BLaER1 treated with 17β-estradiol and CSF1 and Interleukin-3, amounts not matched to agents 10 nM and 100 nM (cell line): ENCODE data around the gene ZNF99.
"Not testable (repeated sequence)": the region's sequence is repeated elsewhere in the genome, so short reads cannot be mapped to it uniquely, and the experiment has no call there.

Source experiments
- H3K27ac ChIP-seq, 11 experiments: shearing (Covaris generic); formaldehyde crosslinking; 2 replicates each; pipeline ENCODE4 v1.8.1; 2022
- H3K27me3 ChIP-seq, 11 experiments: shearing (Covaris generic); formaldehyde crosslinking; 2 replicates each; pipeline ENCODE4 v1.8.1; 2022
- H3K36me3 ChIP-seq, 11 experiments: shearing (Covaris generic); formaldehyde crosslinking; 2 replicates each; pipeline ENCODE4 v1.8.1; 2022
- H3K4me1 ChIP-seq, 10 experiments: shearing (Covaris generic); formaldehyde crosslinking; 2 replicates each; pipeline ENCODE4 v1.8.1; 2022
- H3K4me2 ChIP-seq, 11 experiments: shearing (Covaris generic); formaldehyde crosslinking; 2 replicates each; pipeline ENCODE4 v1.8.1; 2022
- H3K4me3 ChIP-seq, 10 experiments: shearing (Covaris generic); formaldehyde crosslinking; 2 replicates each; pipeline ENCODE4 v1.8.1; 2022
- H3K9ac ChIP-seq, 11 experiments: shearing (Covaris generic); formaldehyde crosslinking; 2 replicates each; pipeline ENCODE4 v1.8.1; 2022
- H3K9me3 ChIP-seq, 11 experiments: shearing (Covaris generic); formaldehyde crosslinking; replicated peaks in 1 of 11; 2 replicates each; pipeline ENCODE4 v1.8.1; 2022
- H4K20me1 ChIP-seq, 11 experiments: shearing (Covaris generic); formaldehyde crosslinking; 2 replicates each; pipeline ENCODE4 v1.8.1; 2022
- Cebpa-rat ChIP-seq, 11 experiments: shearing (Covaris generic); IDR thresholded peaks; 2 replicates each; pipeline ENCODE4 v1.8.1; 2022

Gene ZNF99

GRCh38 chr19:22783651-22784410 lies at the start of gene ZNF99:
Gene ZNF99 (minus strand): TSS chr19:22784151. CDS start chr19:22784016, 135 bp downstream.
- H3K27me3 ChIP-seq: no peaks in the 10 kb centered on the region
- H3K9ac ChIP-seq: no peak within 1 kb of the TSS
- no peak within 1 kb of the TSS for H3K4me2 ChIP-seq
- H3K4me3 ChIP-seq: no peak within 1 kb of the TSS
- no peaks in the 10 kb centered on the region for H4K20me1 ChIP-seq
- no peaks in the 10 kb centered on the region for H3K4me1 ChIP-seq
- no peak for TF ChIP-seq Cebpa-rat (IDR thresholded peaks at IDR 0.05)
- H3K36me3 ChIP-seq: no peaks in the 10 kb centered on the region
- no peak within 1 kb of the TSS for H3K27ac ChIP-seq
- H3K9me3 ChIP-seq: peaks cover 21 to 39% (median 32%) of the 10 kb centered on the region in 11 experiments

- Histone ChIP-seq H4K20me1 (no peaks in the 10 kb centered on the region), H3K9ac (no peak within 1 kb of the TSS), H3K4me2 (no peak within 1 kb of the TSS), H3K27ac (no peak within 1 kb of the TSS), H3K4me3 (no peak within 1 kb of the TSS), H3K9me3 (peaks cover 59 to 99% (median 76%) of the 10 kb centered on the region in 11 experiments), H3K27me3 (no peaks in the 10 kb centered on the region), H3K4me1 (no peaks in the 10 kb centered on the region), H3K36me3 (no peaks in the 10 kb centered on the region)
- TF ChIP-seq Cebpa-rat (IDR thresholded peaks at IDR 0.05): no peak
Measured at GRCh38 chr19:22832031-22832762, 48.2 kb upstream of the ZNF99 start, which contains the start of gene ZNF723. Gene ZNF723 (plus strand): TSS chr19:22832291. CDS start chr19:22832380, 89 bp downstream.

GRCh38 chr19:22831211-22831610 lies 47.3 kb upstream of the ZNF99 start:
- TF ChIP-seq Cebpa-rat (IDR thresholded peaks at IDR 0.05): no peak
- peaks cover 62 to 95% (median 73%) of the 10 kb centered on the region in 11 experiments for H3K9me3 ChIP-seq

GRCh38 chr19:22814124-22814523 lies 30.2 kb upstream of the ZNF99 start:
- Histone ChIP-seq H3K4me3 (no peak overlapping the region), H4K20me1 (no peaks in the 10 kb centered on the region), H3K36me3 (no peaks in the 10 kb centered on the region), H3K4me1 (no peaks in the 10 kb centered on the region), H3K9ac (no peak overlapping the region), H3K9me3 (peaks cover 0 to 45% (median 21%) of the 10 kb centered on the region in 11 experiments; a peak in 15 of 22 replicates), H3K27ac (no peak overlapping the region), H3K4me2 (no peak overlapping the region), H3K27me3 (no peaks in the 10 kb centered on the region)
- TF ChIP-seq Cebpa-rat (IDR thresholded peaks at IDR 0.05): no peak

More at GRCh38 chr19:22831211-22831610, 47.3 kb upstream of the ZNF99 start:
- Histone ChIP-seq H3K27me3 (no peaks in the 10 kb centered on the region), H3K27ac (no peak overlapping the region), H4K20me1 (no peaks in the 10 kb centered on the region), H3K4me2 (no peak overlapping the region), H3K4me3 (no peak overlapping the region), H3K36me3 (no peaks in the 10 kb centered on the region), H3K9ac (no peak overlapping the region), H3K4me1 (no peaks in the 10 kb centered on the region)

- peaks cover 44 to 80% (median 61%) of the 10 kb centered on the region in 11 experiments for H3K9me3 ChIP-seq
- H3K4me3 ChIP-seq: no peak overlapping the region
- H4K20me1 ChIP-seq: no peaks in the 10 kb centered on the region
- H3K27ac ChIP-seq: no peak overlapping the region
- no peak for TF ChIP-seq Cebpa-rat (IDR thresholded peaks at IDR 0.05)
- H3K4me2 ChIP-seq: no peak overlapping the region
- no peaks in the 10 kb centered on the region for H3K27me3 ChIP-seq
- no peaks in the 10 kb centered on the region for H3K36me3 ChIP-seq
- no peaks in the 10 kb centered on the region for H3K4me1 ChIP-seq
- H3K9ac ChIP-seq: no peak overlapping the region
Measured at GRCh38 chr19:22807061-22807835, 23.3 kb upstream of the ZNF99 start.

- no peak overlapping the region for H3K27ac ChIP-seq
- H3K4me2 ChIP-seq: no peak overlapping the region
- no peaks in the 10 kb centered on the region for H3K36me3 ChIP-seq
- no peak overlapping the region for H3K9ac ChIP-seq
- TF ChIP-seq Cebpa-rat (IDR thresholded peaks at IDR 0.05): no peak
- no peaks in the 10 kb centered on the region for H4K20me1 ChIP-seq
- no peaks in the 10 kb centered on the region for H3K27me3 ChIP-seq
- H3K9me3 ChIP-seq: peaks cover 51 to 80% (median 70%) of the 10 kb centered on the region in 11 experiments
- H3K4me3 ChIP-seq: no peak overlapping the region
- H3K4me1 ChIP-seq: no peaks in the 10 kb centered on the region
Measured at GRCh38 chr19:22806418-22806817, 22.5 kb upstream of the ZNF99 start.

- TF ChIP-seq Cebpa-rat (IDR thresholded peaks at IDR 0.05): no peak
- Histone ChIP-seq H3K4me2 (no peak overlapping the region), H3K4me3 (no peak overlapping the region), H4K20me1 (no peaks in the 10 kb centered on the region), H3K9ac (no peak overlapping the region), H3K27me3 (no peaks in the 10 kb centered on the region), H3K9me3 (peaks cover 30 to 86% (median 49%) of the 10 kb centered on the region in 11 experiments; a peak in 21 of 22 replicates), H3K36me3 (no peaks in the 10 kb centered on the region), H3K4me1 (no peaks in the 10 kb centered on the region), H3K27ac (no peak overlapping the region)
Measured at GRCh38 chr19:22797040-22797439, 13.1 kb upstream of the ZNF99 start.

- H3K4me2 ChIP-seq, H3K4me1 ChIP-seq, H4K20me1 ChIP-seq, H3K9ac ChIP-seq, H3K36me3 ChIP-seq, H3K27me3 ChIP-seq, H3K27ac ChIP-seq, H3K4me3 ChIP-seq: not testable (repeated sequence)
- peaks cover 15 to 51% (median 30%) of the 10 kb centered on the region in 11 experiments; a peak in 20 of 22 replicates for H3K9me3 ChIP-seq
Measured at GRCh38 chr19:22792863-22793262, 8.9 kb upstream of the ZNF99 start.
